Effector memory CD8-positive, alpha-beta T cell (primary cell): ENCODE results near the gene ZNF879.
A peak's percentile ranks its signal among the peaks of the same experiment; 100 is the strongest.

Experiments used
- ATAC-seq: fragments of 150-1000 bp; cut with Tn5 transposase; replicated peaks from 2 replicates; pipeline ENCODE4 v1.10.0; 2021; ENCODE audit warnings: mild to moderate bottlenecking, moderate library complexity
- DNase-seq, 3 experiments: peaks; one replicate each; pipeline ENCODE4 v3.0.0; 2021
- H3K27ac Mint-ChIP-seq, 2 donors: one replicate each; pipeline ENCODE4 v1.8.0; 2022; ENCODE audit warnings: mild to moderate bottlenecking in 2 of 2, mixed read lengths in 2 of 2, moderate library complexity in 2 of 2
- H3K27me3 Mint-ChIP-seq, 2 donors: one replicate each; pipeline ENCODE4 v1.8.0; 2022; ENCODE audit warnings: mixed read lengths in 2 of 2
- H3K36me3 Mint-ChIP-seq: one replicate; pipeline ENCODE4 v1.8.0; 2022; ENCODE audit warnings: mild to moderate bottlenecking, moderate library complexity, mixed read lengths; ENCODE audit not compliant: insufficient read depth
- H3K4me1 Mint-ChIP-seq, 2 donors: one replicate each; pipeline ENCODE4 v1.8.0; 2022; ENCODE audit warnings: low read depth in 2 of 2, mixed read lengths in 2 of 2
- H3K4me3 Mint-ChIP-seq, 2 donors: one replicate each; pipeline ENCODE4 v1.8.0; 2022; ENCODE audit warnings: mild to moderate bottlenecking in 2 of 2, mixed read lengths in 2 of 2, moderate library complexity in 2 of 2
- H3K9me3 Mint-ChIP-seq, 2 donors: one replicate each; pipeline ENCODE4 v1.8.0; 2022; ENCODE audit warnings: mixed read lengths in 2 of 2

The ZNF879 gene

DNA sequence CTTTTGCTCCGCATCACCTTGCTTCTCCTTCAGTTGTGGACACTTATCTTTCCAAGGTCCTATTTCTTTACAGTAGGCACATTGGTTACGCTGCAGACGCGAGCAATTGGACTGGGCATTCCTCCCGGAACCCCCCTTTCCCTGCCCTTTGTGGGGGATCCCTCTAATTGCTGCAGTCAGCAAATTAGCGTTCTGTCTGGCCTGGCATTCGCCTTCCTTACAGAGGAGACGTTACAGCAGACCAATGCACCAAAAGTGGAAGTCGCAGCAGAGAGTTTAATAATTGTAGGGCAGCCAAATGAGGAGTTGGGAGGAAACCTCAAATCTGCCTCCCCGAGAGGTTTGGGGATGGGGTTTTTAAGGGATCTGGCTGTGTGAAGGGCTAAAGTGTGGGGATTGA is 31.3 kb downstream of the ZNF879 start:
- H3K4me3 Mint-ChIP-seq, result no peak overlapping the region

DNA sequence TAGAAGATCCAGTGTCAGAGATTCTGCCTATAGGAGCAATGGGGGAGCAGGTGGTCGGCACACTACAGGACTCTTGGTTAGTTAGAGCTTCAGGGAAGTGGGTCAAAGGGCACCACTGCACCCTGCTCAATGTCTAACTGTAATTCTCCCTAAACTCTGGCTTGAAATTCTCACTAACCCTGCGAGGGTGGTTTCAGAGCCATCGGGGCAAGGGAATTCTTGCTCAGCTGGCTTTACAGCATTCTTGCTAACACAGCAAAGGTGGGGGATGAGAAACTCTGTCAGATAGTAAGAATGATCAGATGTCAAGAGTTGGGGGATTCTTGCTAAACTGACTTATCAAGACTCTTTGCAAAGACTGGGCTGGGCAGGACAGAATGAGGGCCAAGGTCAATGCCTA is 31.8 kb downstream of the ZNF879 start:
- H3K4me3 Mint-ChIP-seq, result no peak overlapping the region
- H3K4me1 Mint-ChIP-seq, result peaks cover 4 to 6% of the 10 kb centered on the region in 2 donors
- H3K27me3 Mint-ChIP-seq, result peaks cover 27 to 29% of the 10 kb centered on the region in 2 donors
- ATAC-seq, result no peak
- H3K9me3 Mint-ChIP-seq, result no peaks in the 10 kb centered on the region
- no peak overlapping the region for H3K27ac Mint-ChIP-seq
- DNase-seq, result no peak
- H3K36me3 Mint-ChIP-seq, result no peaks in the 10 kb centered on the region

More for the DNA sequence above, 31.3 kb downstream of the ZNF879 start:
- ATAC-seq (no peak), DNase-seq (no peak)
- no peaks in the 10 kb centered on the region for H3K9me3 Mint-ChIP-seq
- peaks cover 3 to 4% of the 10 kb centered on the region in 2 donors for H3K4me1 Mint-ChIP-seq
- H3K27ac Mint-ChIP-seq, result no peak overlapping the region
- peaks cover 27 to 29% of the 10 kb centered on the region in 2 donors for H3K27me3 Mint-ChIP-seq
- H3K36me3 Mint-ChIP-seq, result no peaks in the 10 kb centered on the region

DNA sequence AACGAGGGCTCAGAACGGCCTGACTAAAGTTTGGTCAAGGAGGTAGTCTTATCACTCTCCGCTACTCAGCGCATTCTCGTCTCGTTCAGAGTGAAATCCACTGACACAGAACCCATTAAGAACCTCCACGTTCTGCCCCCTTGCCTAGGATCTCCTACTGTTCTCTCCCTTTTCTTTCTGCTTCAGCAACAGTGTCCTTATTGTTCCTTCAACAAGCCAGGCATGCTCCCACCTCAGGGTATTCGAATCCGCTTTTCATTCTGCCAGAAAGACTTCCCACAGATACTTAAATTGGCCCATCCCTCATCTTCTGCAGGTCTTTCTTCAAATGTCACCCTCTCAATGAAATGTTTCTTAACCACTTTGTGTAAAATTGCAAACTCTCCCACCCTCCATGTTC is 32.2 kb downstream of the ZNF879 start:
- H3K27me3 Mint-ChIP-seq, result peaks cover 27 to 29% of the 10 kb centered on the region in 2 donors
- no peak for ATAC-seq

DNA sequence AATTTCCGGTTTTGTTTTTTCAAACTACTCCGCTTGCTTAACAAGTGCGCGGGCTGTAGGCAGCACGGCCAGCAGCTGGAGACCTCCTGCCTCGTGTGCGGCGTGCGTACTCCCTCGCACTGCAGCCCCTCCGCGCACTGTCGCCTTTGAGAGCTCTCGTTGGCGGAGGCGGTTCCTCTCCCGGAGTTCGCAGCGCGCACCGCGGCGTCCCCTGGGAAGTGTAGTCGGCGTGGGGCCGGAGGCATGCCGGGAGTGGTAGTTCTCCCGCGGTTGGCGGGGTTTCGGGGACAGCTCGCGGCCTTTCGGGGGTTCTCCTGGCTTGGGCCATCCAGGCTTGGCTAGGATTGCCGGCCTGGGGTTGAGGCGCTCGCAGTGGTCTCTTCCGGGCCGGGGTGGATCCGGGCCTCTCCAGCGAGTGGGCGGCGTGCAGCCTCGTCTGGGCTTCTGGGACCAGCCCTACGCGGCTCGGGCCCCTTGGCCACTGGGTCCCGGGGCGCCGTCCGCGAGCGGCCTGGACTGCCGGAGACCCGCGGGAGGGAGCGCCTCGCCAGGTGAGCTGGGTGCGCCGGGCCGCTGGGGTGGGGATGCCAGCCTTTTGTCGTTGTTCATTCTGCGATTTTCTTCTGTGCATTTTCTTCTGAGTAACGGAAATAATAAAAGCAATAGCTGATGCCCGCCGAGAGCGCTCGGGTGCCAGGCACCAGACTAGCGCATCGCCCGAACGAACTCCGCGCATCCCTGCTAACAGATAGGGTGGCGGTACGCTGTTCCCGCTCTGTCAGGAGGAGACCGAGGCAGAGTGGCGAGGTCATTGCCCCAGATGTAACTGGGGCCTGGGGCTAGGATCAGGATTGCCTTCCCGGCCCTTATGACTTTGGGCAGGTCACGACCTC is 36.8 kb downstream of the ZNF879 start, which contains the start of gene ZNF354C:
Gene ZNF354C (plus strand): TSS at position 258 of the 893 bp plus-strand sequence. CDS start 1,696 bp downstream, outside the sequence.
- H3K27me3 Mint-ChIP-seq, result peaks cover 13 to 16% of the 10 kb centered on the region in 2 donors
- H3K4me3 Mint-ChIP-seq, result peak within 1 kb of the TSS; percentile 92 to 97
- peaks cover 13 to 20% of the 10 kb centered on the region in 2 donors for H3K4me1 Mint-ChIP-seq
- H3K36me3 Mint-ChIP-seq, result peaks cover 5% of the 10 kb centered on the region
- DNase-seq (peak; percentile 77 to 81 (median 79)), ATAC-seq (peak; percentile 98)
- peak within 1 kb of the TSS; percentile 66 to 95 for H3K27ac Mint-ChIP-seq
- H3K9me3 Mint-ChIP-seq, result no peaks in the 10 kb centered on the region

More for the DNA sequence above, 32.2 kb downstream of the ZNF879 start:
- no peak overlapping the region for H3K27ac Mint-ChIP-seq
- DNase-seq, result no peak
- H3K36me3 Mint-ChIP-seq, result no peaks in the 10 kb centered on the region
- H3K9me3 Mint-ChIP-seq, result no peaks in the 10 kb centered on the region
- no peak overlapping the region for H3K4me3 Mint-ChIP-seq
- H3K4me1 Mint-ChIP-seq, result peaks cover 7 to 9% of the 10 kb centered on the region in 2 donors

DNA sequence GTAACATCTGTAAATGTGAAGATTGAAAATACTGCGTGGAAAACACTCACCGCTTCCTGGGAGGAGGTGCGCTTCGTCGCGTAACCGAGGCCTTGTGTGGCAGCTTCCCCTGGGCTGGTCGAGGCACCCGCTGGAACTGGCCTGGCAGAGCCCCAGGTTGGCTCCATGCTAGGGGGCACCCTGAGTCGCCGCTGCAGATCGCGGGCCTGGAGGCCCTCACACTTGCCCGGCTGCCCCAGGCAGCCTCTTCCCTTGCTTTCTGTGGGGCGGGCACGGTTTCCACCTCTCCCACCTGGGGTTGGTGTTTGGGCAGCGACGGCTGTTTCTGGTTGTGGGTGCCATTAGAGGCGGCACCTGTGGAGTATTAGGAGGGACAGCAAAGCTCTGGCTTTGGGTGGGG is 37.4 kb downstream of the ZNF879 start:
- Mint-ChIP-seq H3K27me3 (peaks cover 9 to 10% of the 10 kb centered on the region in 2 donors), H3K4me1 (peaks cover 13 to 20% of the 10 kb centered on the region in 2 donors), H3K9me3 (peaks cover 0 to 3% of the 10 kb centered on the region in 2 donors), H3K36me3 (peaks cover 9% of the 10 kb centered on the region), H3K27ac (peak overlapping the region in 1 of 2 donors; percentile 66), H3K4me3 (peak overlapping the region; percentile 92 to 97)
- no peak for DNase-seq
- ATAC-seq, result no peak

DNA sequence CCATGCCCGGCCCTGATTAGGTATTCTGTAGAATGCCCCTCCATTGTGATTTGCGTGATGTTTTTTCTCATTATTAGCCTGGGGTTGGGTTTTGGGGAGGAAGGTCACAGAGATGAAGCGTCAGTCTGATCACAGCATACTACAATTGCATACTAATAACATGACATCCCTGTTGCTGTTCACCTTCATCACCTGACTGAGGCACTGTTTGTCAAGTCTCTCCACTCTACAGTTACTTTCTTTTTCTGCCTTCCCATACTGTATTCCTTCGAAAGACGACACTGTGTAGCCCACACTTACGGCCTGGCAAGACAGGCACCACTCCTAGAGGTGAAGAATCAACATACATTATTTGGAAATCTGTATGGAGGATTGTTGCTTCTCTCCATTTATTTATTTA is 42.1 kb downstream of the ZNF879 start:
- peaks cover 8 to 12% of the 10 kb centered on the region in 2 donors for H3K4me1 Mint-ChIP-seq
- no peak overlapping the region for H3K27ac Mint-ChIP-seq
- H3K27me3 Mint-ChIP-seq, result no peaks in the 10 kb centered on the region
- H3K36me3 Mint-ChIP-seq, result peaks cover 14% of the 10 kb centered on the region
- DNase-seq (no peak), ATAC-seq (no peak)
- peaks cover 5 to 19% of the 10 kb centered on the region in 2 donors for H3K9me3 Mint-ChIP-seq
- H3K4me3 Mint-ChIP-seq, result no peak overlapping the region

DNA sequence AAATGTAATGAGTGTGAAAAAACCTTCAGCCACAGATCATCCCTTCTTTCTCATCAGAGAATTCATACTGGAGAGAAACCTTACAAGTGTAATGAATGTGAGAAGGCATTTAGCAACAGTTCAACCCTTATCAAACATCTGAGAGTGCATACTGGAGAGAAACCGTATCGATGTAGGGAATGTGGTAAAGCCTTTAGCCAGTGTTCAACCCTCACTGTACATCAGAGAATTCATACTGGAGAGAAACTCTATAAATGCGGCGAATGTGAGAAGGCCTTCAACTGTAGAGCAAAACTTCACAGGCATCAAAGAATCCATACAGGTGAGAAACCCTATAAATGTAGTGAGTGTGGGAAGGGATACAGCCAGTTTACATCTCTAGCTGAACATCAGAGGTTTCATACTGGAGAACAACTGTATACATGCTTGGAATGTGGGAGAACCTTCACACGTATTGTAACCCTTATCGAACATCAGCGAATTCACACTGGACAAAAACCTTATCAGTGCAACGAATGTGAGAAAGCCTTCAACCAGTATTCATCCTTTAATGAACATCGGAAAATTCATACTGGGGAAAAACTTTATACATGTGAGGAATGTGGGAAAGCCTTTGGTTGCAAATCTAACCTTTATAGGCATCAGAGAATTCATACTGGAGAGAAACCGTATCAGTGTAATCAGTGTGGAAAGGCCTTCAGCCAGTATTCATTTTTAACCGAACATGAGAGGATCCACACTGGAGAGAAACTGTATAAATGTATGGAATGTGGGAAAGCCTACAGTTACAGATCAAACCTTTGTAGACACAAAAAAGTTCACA is 55.8 kb downstream of the ZNF879 start:
- Mint-ChIP-seq H3K4me1 (no peaks in the 10 kb centered on the region), H3K27ac (no peak overlapping the region), H3K27me3 (no peaks in the 10 kb centered on the region), H3K9me3 (peaks cover 15 to 32% of the 10 kb centered on the region in 2 donors), H3K4me3 (no peak overlapping the region), H3K36me3 (peaks cover 11% of the 10 kb centered on the region)
- ATAC-seq, result no peak
- no peak for DNase-seq

GRCh38 chr5:179080724-179081123 is 57.1 kb downstream of the ZNF879 start:
- Mint-ChIP-seq H3K36me3 (peaks cover 8% of the 10 kb centered on the region), H3K4me3 (no peak overlapping the region), H3K4me1 (no peaks in the 10 kb centered on the region), H3K9me3 (peaks cover 17 to 32% of the 10 kb centered on the region in 2 donors), H3K27me3 (no peaks in the 10 kb centered on the region), H3K27ac (no peak overlapping the region)
- DNase-seq (no peak), ATAC-seq (no peak)
